GM12801 (cell line): ENCODE results near the gene BCL2L14.

Experiments
- CTCF ChIP-seq: IDR thresholded peaks from one replicate; pipeline ENCODE4 v1.5.1; 2011; ENCODE audit warnings: control low read depth; ENCODE audit not compliant: insufficient read length; ENCODE audit errors: extremely low read depth

The BCL2L14 gene

GRCh38 chr12:12115514-12115913 is 44.8 kb downstream of the BCL2L14 start:
- no peak for TF ChIP-seq CTCF

- no peak for TF ChIP-seq CTCF
Measured at GRCh38 chr12:12116677-12117076, 45.9 kb downstream of the BCL2L14 start.

- no peak for TF ChIP-seq CTCF
Measured at GRCh38 chr12:12121061-12121460, 50.3 kb downstream of the BCL2L14 start.

GRCh38 chr12:12123036-12123604 is 52.4 kb downstream of the BCL2L14 start:
- no peak for TF ChIP-seq CTCF

- TF ChIP-seq CTCF: no peak
Measured at GRCh38 chr12:12126551-12126950, 55.8 kb downstream of the BCL2L14 start.

- no peak for TF ChIP-seq CTCF
Measured at GRCh38 chr12:12127304-12127703, 56.6 kb downstream of the BCL2L14 start.

GRCh38 chr12:12128670-12129069 is 57.9 kb downstream of the BCL2L14 start:
- no peak for TF ChIP-seq CTCF
